ENCODE measurements around the gene HAPSTR1.
A peak's percentile ranks its signal among the peaks of the same experiment; 100 is the strongest.

The HAPSTR1 gene

DNA sequence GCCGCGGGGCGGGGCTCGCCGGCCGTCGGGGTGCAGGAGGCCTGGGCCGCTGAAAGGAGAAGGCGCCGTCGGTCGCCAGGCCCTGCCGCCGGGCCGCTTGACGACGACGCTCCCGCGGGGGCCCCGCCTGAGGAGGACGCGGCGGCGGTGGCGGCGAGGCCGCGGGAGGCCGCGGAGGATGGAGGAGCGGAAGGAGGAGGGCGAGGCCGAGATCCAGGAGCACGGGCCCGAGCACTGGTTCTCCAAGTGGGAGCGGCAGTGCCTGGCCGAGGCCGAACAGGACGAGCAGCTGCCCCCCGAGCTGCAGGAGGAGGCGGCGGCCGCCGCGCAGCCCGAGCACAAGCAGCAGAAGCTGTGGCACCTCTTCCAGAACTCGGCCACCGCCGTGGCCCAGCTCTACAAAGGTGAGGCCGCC is 430 bp downstream of the HAPSTR1 start:
- Histone ChIP-seq H3K4me3 (replicated peaks; ENCODE audit: insufficient read depth, low read length) (peak overlapping the region; percentile 91), H3K27me3 (ENCODE audit: insufficient read depth, poor library complexity, severe bottlenecking) (no peaks in the 10 kb centered on the region), H3K27ac (replicated peaks) (peak overlapping the region; percentile 92)
- TF ChIP-seq SPI1 (IDR thresholded peaks at IDR 0.05; ENCODE audit: borderline replicate concordance, low read depth) (no peak), GABPA (IDR thresholded peaks at IDR 0.05; ENCODE audit: low read depth) (no peak), POLR2AphosphoS5 (IDR thresholded peaks at IDR 0.05; ENCODE audit: low read depth) (no peak)
- TF ChIP-seq, protein P1, sequence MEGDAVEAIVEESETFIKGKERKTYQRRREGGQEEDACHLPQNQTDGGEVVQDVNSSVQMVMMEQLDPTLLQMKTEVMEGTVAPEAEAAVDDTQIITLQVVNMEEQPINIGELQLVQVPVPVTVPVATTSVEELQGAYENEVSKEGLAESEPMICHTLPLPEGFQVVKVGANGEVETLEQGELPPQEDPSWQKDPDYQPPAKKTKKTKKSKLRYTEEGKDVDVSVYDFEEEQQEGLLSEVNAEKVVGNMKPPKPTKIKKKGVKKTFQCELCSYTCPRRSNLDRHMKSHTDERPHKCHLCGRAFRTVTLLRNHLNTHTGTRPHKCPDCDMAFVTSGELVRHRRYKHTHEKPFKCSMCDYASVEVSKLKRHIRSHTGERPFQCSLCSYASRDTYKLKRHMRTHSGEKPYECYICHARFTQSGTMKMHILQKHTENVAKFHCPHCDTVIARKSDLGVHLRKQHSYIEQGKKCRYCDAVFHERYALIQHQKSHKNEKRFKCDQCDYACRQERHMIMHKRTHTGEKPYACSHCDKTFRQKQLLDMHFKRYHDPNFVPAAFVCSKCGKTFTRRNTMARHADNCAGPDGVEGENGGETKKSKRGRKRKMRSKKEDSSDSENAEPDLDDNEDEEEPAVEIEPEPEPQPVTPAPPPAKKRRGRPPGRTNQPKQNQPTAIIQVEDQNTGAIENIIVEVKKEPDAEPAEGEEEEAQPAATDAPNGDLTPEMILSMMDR (IDR thresholded peaks at IDR 0.05; ENCODE audit: insufficient read depth, low read length), result no peak
- TF ChIP-seq, protein P2, sequence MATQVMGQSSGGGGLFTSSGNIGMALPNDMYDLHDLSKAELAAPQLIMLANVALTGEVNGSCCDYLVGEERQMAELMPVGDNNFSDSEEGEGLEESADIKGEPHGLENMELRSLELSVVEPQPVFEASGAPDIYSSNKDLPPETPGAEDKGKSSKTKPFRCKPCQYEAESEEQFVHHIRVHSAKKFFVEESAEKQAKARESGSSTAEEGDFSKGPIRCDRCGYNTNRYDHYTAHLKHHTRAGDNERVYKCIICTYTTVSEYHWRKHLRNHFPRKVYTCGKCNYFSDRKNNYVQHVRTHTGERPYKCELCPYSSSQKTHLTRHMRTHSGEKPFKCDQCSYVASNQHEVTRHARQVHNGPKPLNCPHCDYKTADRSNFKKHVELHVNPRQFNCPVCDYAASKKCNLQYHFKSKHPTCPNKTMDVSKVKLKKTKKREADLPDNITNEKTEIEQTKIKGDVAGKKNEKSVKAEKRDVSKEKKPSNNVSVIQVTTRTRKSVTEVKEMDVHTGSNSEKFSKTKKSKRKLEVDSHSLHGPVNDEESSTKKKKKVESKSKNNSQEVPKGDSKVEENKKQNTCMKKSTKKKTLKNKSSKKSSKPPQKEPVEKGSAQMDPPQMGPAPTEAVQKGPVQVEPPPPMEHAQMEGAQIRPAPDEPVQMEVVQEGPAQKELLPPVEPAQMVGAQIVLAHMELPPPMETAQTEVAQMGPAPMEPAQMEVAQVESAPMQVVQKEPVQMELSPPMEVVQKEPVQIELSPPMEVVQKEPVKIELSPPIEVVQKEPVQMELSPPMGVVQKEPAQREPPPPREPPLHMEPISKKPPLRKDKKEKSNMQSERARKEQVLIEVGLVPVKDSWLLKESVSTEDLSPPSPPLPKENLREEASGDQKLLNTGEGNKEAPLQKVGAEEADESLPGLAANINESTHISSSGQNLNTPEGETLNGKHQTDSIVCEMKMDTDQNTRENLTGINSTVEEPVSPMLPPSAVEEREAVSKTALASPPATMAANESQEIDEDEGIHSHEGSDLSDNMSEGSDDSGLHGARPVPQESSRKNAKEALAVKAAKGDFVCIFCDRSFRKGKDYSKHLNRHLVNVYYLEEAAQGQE (IDR thresholded peaks at IDR 0.05; ENCODE audit: insufficient replicate concordance, low read depth), result no peak
- peak in 1 of 2 experiments; percentile 25 for DNase-seq (ENCODE audit: low read depth in 1 of 2, low spot score in 1 of 2)

DNA sequence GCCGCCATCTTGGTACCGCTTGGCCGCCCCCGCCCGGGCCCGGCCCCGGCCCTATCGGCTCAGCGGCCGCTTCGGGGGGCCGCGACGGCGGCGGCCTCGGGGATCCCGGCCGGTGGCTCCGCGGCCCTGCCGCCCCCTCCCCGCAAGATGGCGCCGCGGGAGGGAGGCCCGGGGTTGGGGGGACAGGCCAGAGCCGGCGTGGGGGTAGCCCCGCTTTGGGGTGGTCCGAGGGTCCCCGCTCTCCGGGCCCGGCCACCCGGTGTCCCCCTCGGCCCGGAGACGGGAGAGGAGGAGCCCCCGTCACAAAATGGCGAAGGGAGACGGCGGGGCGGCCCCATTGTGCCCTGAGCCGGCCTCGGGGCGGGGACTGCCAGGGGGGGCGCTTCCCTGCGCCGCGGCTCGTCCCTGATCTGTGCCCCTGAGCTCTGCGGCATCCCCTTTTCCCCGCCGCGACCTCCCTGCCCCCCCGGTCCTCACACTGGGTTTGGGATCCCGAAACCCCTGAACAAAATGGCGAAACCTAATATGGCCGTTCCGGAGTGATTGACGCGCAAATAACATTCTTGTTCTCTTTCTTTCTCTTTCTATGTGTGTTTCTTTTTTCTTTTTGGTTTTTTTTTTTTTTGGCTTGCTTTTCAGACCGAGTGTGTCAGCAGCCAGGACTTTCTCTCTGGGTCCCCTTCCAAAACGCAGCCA is 986 bp downstream of the HAPSTR1 start:
- Histone ChIP-seq H3K27me3 (ENCODE audit: insufficient read depth, poor library complexity, severe bottlenecking) (no peaks in the 10 kb centered on the region), H3K4me3 (replicated peaks; ENCODE audit: insufficient read depth, low read length) (peak overlapping the region; percentile 91), H3K27ac (replicated peaks) (peak overlapping the region; percentile 92)
- peak in 1 of 2 experiments; percentile 9 for DNase-seq (ENCODE audit: low read depth in 1 of 2, low spot score in 1 of 2)
- no peak for TF ChIP-seq GABPA (IDR thresholded peaks at IDR 0.05; ENCODE audit: low read depth)

DNA sequence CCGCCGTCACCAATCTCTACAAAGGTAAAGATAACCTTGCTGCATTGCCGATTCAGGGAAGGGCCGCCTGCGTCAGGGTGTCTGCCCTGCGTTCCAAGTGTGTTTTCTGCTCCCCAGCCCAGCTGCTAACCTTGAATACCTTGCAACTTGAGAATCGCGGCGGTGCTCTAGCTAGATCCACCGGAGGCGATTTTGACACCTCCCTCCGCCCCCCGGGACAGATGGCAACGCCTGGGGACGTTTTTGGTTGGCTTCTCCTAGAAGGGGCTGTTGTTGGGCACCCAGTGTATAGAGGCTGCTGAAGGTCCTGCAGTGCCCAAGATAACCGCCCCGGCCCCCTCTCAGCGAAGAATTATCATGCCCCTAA is 1.5 kb downstream of the HAPSTR1 start:
- TF ChIP-seq GABPA (IDR thresholded peaks at IDR 0.05; ENCODE audit: low read depth), result no peak
- no peak for TF ChIP-seq SPI1 (IDR thresholded peaks at IDR 0.05; ENCODE audit: borderline replicate concordance, low read depth)
- TF ChIP-seq POLR2AphosphoS5 (IDR thresholded peaks at IDR 0.05; ENCODE audit: low read depth), result no peak
- TF ChIP-seq, protein P2 (IDR thresholded peaks at IDR 0.05; ENCODE audit: insufficient replicate concordance, low read depth), result no peak
- TF ChIP-seq, protein P1 (IDR thresholded peaks at IDR 0.05; ENCODE audit: insufficient read depth, low read length), result no peak
- peak overlapping the region; percentile 92 for H3K27ac ChIP-seq (replicated peaks)
- H3K27me3 ChIP-seq (ENCODE audit: insufficient read depth, poor library complexity, severe bottlenecking), result no peaks in the 10 kb centered on the region
- peak in 1 of 2 experiments; percentile 9 for DNase-seq (ENCODE audit: low read depth in 1 of 2, low spot score in 1 of 2)
- peak overlapping the region; percentile 91 for H3K4me3 ChIP-seq (replicated peaks; ENCODE audit: insufficient read depth, low read length)

DNA sequence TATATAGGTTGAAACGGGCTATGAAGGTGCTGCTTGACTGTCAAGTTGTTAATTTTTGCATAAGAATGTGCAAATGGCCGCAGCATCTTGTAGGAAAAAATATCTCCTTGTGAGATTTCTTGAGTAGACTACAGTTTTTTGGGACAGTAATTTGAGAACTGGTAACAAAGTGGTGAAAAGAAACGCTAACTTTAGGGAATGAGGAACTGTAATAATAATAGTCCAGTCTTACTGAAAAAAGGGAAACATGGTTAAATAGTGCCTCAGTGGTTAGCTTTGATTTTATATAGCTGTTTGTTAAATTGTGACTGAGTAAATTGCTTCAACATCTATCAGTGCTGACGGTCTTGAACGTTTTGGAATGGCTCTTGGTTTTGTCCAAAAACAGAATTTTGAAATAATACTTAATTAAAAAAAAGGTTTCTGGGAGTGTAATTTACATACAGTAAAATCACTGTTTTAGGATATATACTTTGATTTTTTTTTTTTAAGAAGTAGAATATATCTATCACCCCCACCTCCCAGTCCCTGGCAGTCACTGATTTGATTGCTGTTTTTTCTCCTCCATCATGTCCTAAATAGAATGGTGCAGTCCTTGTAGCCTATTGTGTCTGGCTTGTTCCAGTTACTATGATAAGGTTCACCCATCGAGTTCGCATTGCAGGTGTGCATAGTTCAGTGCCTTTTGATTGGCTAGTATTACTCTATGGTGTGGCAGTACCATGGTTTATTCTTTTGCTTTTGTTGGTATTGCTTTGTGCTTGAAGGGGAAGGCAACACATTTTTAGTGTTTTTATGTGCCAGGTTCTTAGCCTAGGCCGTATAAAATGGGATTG is 2.8 kb downstream of the HAPSTR1 start:
- Histone ChIP-seq H3K27me3 (ENCODE audit: insufficient read depth, poor library complexity, severe bottlenecking) (no peaks in the 10 kb centered on the region), H3K27ac (replicated peaks) (no peak overlapping the region), H3K4me3 (replicated peaks; ENCODE audit: insufficient read depth, low read length) (peak overlapping the region; percentile 91)
- no peak for DNase-seq (ENCODE audit: low read depth in 1 of 2, low spot score in 1 of 2)
- peak; percentile 72 for TF ChIP-seq SPI1 (IDR thresholded peaks at IDR 0.05; ENCODE audit: borderline replicate concordance, low read depth)
- TF ChIP-seq, protein P1 (IDR thresholded peaks at IDR 0.05; ENCODE audit: insufficient read depth, low read length), result no peak

Data from HL-60 (cell line).